NB4 (cell line): ENCODE data around the gene ARHGAP15.

ENCODE experiments used
- DNase-seq: peaks from one replicate; pipeline ENCODE4 v3.0.0; 2010; ENCODE audit warnings: low read depth
- H3K4me3 ChIP-seq: one replicate; pipeline ENCODE4 v1.5.1; 2011; ENCODE audit warnings: mild to moderate bottlenecking, low read depth, low read length, moderate library complexity
- CTCF ChIP-seq: IDR thresholded peaks from one replicate; pipeline ENCODE4 v1.5.1; 2012; ENCODE audit warnings: low read depth, low read length
- MYC ChIP-seq: IDR thresholded peaks from 2 replicates; pipeline ENCODE4 v1.6.1; 2011; ENCODE audit warnings: low read depth, low read length
- POLR2A ChIP-seq: IDR thresholded peaks from 2 replicates; pipeline ENCODE4 v1.6.1; 2011; ENCODE audit warnings: mild to moderate bottlenecking; ENCODE audit not compliant: insufficient read length; ENCODE audit errors: extremely low read depth
- TF ChIP-seq, protein P1 (sequence below): IDR thresholded peaks from 2 replicates; pipeline ENCODE4 v1.6.1; 2011; ENCODE audit warnings: low read depth, low read length

Gene ARHGAP15

DNA sequence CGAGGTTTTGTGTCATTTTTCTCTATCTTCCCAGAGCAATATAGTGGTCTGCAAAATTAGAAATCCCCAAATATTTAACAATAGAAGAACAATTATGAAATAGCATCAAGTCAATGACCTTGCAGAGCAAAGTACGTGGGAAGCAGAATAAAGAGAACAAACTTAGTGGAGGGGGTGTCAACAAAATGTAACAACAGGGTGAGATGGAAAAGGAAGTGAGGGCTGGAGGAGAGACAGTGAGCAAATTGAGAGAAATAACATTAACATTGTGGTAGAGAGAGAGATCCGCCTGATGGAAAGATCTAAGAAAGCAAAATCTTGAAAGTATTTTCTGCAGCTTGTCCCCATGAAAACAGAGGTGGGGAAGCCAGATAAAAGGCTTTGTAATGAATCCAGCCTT is 23.4 kb downstream of the ARHGAP15 start:
- no peak; the same call in 1 of the 2 replicates for TF ChIP-seq MYC
- TF ChIP-seq, protein P1, sequence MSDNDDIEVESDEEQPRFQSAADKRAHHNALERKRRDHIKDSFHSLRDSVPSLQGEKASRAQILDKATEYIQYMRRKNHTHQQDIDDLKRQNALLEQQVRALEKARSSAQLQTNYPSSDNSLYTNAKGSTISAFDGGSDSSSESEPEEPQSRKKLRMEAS = no peak
- no peak for TF ChIP-seq CTCF
- TF ChIP-seq POLR2A = no peak
- DNase-seq = peak; percentile 40
- H3K4me3 ChIP-seq = no peak overlapping the region

DNA sequence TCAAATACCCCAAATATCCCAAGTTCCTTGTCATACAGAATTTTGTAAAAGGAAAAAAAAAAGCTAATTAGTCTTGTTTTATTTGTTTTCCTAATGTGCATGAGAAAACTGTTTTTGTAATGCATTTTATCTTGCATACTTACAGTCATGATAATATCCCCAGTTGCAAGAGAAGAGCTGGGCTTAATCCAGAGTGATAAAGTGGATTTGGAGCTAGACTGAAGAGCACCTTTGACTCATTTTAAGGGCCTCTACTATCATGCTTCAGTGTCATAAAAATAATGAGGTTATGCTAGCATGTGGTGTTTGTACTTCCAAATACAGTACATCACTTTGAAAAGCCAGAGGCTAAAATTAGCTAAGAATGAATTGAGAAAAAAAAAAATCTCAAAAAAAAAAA is 26.4 kb downstream of the ARHGAP15 start:
- H3K4me3 ChIP-seq = no peak overlapping the region
- no peak for DNase-seq
- TF ChIP-seq POLR2A (no peak), CTCF (no peak), MYC (no peak)
- TF ChIP-seq, protein P1 = no peak

GRCh38 chr2:143157001-143157400 is 27.8 kb downstream of the ARHGAP15 start:
- no peak overlapping the region for H3K4me3 ChIP-seq
- TF ChIP-seq CTCF (no peak), POLR2A (no peak), MYC (no peak)
- TF ChIP-seq, protein P1 = no peak
- no peak for DNase-seq

- H3K4me3 ChIP-seq = no peak overlapping the region
- TF ChIP-seq POLR2A (no peak), MYC (no peak), CTCF (no peak)
- TF ChIP-seq, protein P1 = no peak
- no peak for DNase-seq
Observed at GRCh38 chr2:143157418-143157817, 28.2 kb downstream of the ARHGAP15 start.

- TF ChIP-seq, protein P1 = no peak
- TF ChIP-seq POLR2A (no peak), CTCF (no peak), MYC (no peak)
- H3K4me3 ChIP-seq = no peak overlapping the region
- no peak for DNase-seq
Observed at GRCh38 chr2:143158098-143158497, 28.9 kb downstream of the ARHGAP15 start.
